ENCODE results near the gene PLXNA2. TPM values are rescaled to one million over a fixed set of nuclear protein-coding genes. Genes with fewer than 3 reads are reported as not detected.

PLXNA2 gene
- total and polyA plus RNA-seq, 2 of the 13 experiments (the other 11 are each of a cell fraction or from before 2014, with no cell fraction given), result 1.1 to 2.1 TPM

GRCh38 chr1:208164609-208165008 is 79.6 kb downstream of the PLXNA2 start:
- FAIRE-seq, result no peak
- H3K4me2 ChIP-seq (ENCODE audit: low read depth, low read length), result no peak overlapping the region
- no TSS peak for BruUV-seq (replicated peaks)
- intact Hi-C loops (cut with micrococcal nuclease; ENCODE audit: unreplicated experiment), result no loop called here
- H3K9me3 ChIP-seq (ENCODE audit: low read length), result no peaks in the 10 kb centered on the region
- ChIA-PET CTCF (ENCODE audit: low intra/inter-chr PET ratio, low total read pairs) (no interaction called here), POLR2A (no interaction called here)
- no peaks in the 10 kb centered on the region for H4K20me1 ChIP-seq (ENCODE audit: insufficient read depth, low read length)
- no peak for DNase-seq (ENCODE audit: low spot score)
- H3K4me1 ChIP-seq (ENCODE audit: insufficient read depth, low read length), result peaks cover 88% of the 10 kb centered on the region
- no peak for ATAC-seq
- H3K27ac ChIP-seq (ENCODE audit: extremely low read length, insufficient read depth, low read length), result no peak overlapping the region
- no peak overlapping the region for H2AFZ ChIP-seq (ENCODE audit: low read length)
- H3K4me3 ChIP-seq (replicated peaks in 1 of 3; ENCODE audit: insufficient read depth in 1 of 3, low read depth in 2 of 3, low read length in 3 of 3), result no peak overlapping the region
- H3K9ac ChIP-seq (ENCODE audit: insufficient read depth, low read depth, low read length), result no peak overlapping the region
- no peak for TF ChIP-seq LCORL (IDR thresholded peaks at IDR 0.05)
- TF ChIP-seq LCORL (CRISPR knock-in tag; IDR thresholded peaks at IDR 0.05), result no peak
- TF ChIP-seq HIVEP1 (CRISPR knock-in tag; IDR thresholded peaks at IDR 0.05), result no peak
- TF ChIP-seq SP140L (CRISPR knock-in tag; IDR thresholded peaks at IDR 0.05; ENCODE audit: borderline replicate concordance), result no peak
- TF ChIP-seq KDM1A (CRISPR knock-in tag; IDR thresholded peaks at IDR 0.05), result no peak
- TF ChIP-seq SIX4 (CRISPR knock-in tag; IDR thresholded peaks at IDR 0.05), result no peak
- TF ChIP-seq KDM4B (CRISPR knock-in tag; IDR thresholded peaks at IDR 0.05), result no peak
- TF ChIP-seq ZNF556 (CRISPR knock-in tag; IDR thresholded peaks at IDR 0.05; ENCODE audit: borderline replicate concordance), result no peak
- TF ChIP-seq ZNF646 (CRISPR knock-in tag; IDR thresholded peaks at IDR 0.05), result no peak
- TF ChIP-seq ZNF136 (CRISPR knock-in tag; IDR thresholded peaks at IDR 0.05; ENCODE audit: low read depth), result no peak
- no peak for TF ChIP-seq SIX1 (CRISPR knock-in tag; IDR thresholded peaks at IDR 0.05; ENCODE audit: borderline replicate concordance)
- WGBS (ENCODE audit: low lambda C conversion rate), result 88% methylated on average over 10 of the region's 12 CpGs
- no peaks in the 10 kb centered on the region for H3K79me2 ChIP-seq (ENCODE audit: insufficient read depth, low read length)
- no peaks in the 10 kb centered on the region for H3K36me3 ChIP-seq (replicated peaks in 1 of 2; ENCODE audit: control insufficient read depth in 1 of 2, insufficient read depth in 2 of 2, low read length in 2 of 2)
- in situ Hi-C loops (cut with HindIII; ENCODE audit: extremely low pct_ligation_motif_present, low pct_unique_long_range_greater_than_20kb), result no loop called here
- H3K27me3 ChIP-seq (ENCODE audit: control insufficient read depth in 1 of 2, insufficient read depth in 2 of 2, low read length in 2 of 2), result no peaks in the 10 kb centered on the region

Measured in HepG2 (cell line).